GM21367 (cell line): Measurements from ENCODE around the gene SLC25A25.
A peak's percentile ranks its signal among the peaks of the same experiment; 100 is the strongest.

Experiments used
- ATAC-seq: cut with Tn5 transposase; IDR thresholded peaks from one replicate; pipeline ENCODE4 v1.9.1; 2021; ENCODE audit not compliant: unreplicated experiment

The SLC25A25 gene

DNA sequence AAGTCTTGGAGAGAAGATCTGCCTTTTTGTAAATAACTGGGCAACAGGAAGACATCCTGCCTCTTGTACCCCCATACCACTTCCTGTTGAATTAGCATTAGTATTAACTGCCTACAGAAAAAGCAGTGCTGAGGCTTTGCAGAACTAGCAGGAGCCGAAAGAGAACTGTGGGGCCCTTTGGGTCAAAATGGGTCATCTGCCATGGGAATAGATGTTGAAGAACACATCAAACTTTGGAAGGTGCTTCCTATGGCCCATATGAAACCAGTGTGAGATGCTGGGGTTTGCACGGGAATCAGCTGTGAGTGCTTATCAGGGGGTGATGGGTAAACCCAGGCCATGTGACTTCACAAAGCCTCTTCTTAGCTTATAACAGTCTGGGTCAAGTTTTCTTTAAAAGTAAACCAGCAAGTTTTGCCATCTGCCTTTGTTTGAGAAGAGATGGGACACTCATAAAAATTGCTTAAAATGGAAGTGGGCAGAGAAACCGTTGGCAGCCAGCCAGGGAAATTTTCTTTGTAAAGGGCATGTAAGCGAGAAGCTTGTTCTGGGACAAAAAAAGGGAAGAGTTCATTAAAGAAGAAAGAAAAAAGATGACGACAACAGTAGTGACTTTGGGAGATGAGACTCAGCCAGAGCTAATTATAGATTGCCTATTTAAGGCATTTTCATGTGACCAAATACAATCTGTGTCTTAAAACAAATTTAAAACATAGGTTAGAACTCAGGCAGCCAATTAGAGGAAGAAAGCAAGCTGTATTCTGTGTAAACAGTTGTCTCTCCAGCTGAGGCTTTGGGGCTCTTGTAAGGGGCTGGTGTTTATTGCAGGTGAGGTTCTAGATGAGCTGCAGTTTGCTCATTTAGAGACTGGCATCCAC is 4.4 kb downstream of the SLC25A25 start:
- no peak for ATAC-seq

DNA sequence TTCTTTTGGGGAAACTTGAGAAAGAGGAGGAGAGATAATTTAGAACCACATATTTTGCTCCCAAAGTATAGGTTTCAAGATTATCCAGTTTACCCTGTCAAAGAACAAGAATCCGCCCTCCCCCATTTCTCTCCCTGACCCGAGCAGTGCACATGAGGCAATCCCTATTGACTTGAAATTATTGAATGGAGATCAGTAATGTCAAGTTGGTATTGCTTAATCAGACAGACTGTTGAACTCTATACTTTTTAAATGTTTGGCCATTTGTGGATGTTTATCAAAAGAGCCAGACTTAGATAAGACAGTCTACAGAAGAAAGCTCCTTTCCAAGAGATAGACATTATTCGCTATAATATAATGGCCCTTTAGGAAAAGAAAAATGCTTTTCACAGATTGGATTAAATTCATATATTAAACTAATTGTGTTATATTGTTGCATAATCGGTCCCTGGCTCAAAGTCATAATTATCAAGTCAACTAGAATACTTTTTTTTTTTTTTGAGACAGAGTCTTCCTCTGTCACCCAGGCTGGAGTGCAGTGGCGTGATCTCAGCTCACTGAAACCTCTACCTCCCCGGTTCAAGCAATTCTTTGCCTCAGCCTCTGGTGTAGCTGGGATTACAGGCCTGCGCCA is 5.3 kb downstream of the SLC25A25 start:
- ATAC-seq: no peak

GRCh38 chr9:128077847-128078503 is 9.9 kb downstream of the SLC25A25 start:
- no peak for ATAC-seq

- no peak for ATAC-seq
Observed at GRCh38 chr9:128078504-128079434, 10.7 kb downstream of the SLC25A25 start.

- ATAC-seq: no peak
Observed at GRCh38 chr9:128080206-128080605, 12.2 kb downstream of the SLC25A25 start.

GRCh38 chr9:128081056-128081455 is 13.0 kb downstream of the SLC25A25 start:
- ATAC-seq: no peak

DNA sequence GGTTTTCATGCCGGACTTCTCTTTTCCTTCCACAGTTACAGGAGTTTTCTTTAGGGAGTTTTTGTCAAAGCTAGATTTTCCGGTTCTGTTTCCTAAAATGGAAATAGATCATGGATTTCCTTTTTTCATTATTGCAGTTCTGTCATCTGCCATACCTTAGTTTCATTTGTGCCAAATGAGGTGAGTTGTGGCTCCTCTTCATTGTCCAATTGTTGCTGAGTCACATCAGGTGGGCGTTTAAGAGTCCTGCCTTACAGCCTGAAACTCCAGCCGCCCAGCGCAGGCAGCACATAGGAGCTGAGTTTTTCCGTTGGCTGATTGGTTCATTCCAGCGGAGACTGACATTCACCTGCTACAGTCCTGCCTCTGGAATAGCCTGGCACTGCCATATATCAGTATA is 14.1 kb downstream of the SLC25A25 start:
- ATAC-seq: no peak

GRCh38 chr9:128084746-128085145 is 16.7 kb downstream of the SLC25A25 start:
- no peak for ATAC-seq

GRCh38 chr9:128085943-128086342 is 17.9 kb downstream of the SLC25A25 start:
- ATAC-seq: no peak

- no peak for ATAC-seq
Observed at GRCh38 chr9:128087262-128087661, 19.2 kb downstream of the SLC25A25 start.

- no peak for ATAC-seq
Observed at GRCh38 chr9:128088253-128088945, 20.4 kb downstream of the SLC25A25 start.

DNA sequence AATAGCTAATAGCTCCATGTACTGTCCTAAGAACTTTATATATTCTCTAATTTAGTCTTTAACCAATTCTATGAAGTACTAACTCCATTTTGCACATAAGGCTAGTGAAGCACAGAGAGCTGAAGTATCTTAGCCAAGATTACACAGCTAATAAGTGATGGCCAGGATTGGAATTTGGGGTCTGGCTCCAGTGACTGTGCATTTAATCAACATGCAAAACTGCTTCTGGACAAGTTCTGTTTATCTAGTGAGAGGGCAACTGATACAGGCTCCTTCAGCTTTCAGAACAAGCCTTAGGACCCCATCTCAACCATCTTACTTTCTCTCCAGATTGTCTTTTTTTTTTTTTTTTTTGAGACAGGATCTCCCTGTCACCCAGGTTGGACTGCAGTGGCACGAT is 21.3 kb downstream of the SLC25A25 start:
- ATAC-seq: no peak

GRCh38 chr9:128091144-128091543 is 23.1 kb downstream of the SLC25A25 start:
- no peak for ATAC-seq

- ATAC-seq: no peak
Observed at GRCh38 chr9:128091571-128091970, 23.5 kb downstream of the SLC25A25 start.

- ATAC-seq: no peak
Observed at GRCh38 chr9:128092199-128092977, 24.4 kb downstream of the SLC25A25 start.

GRCh38 chr9:128093011-128093410 is 25.0 kb downstream of the SLC25A25 start:
- no peak for ATAC-seq

- peak; percentile 77 for ATAC-seq
Observed at GRCh38 chr9:128094166-128094949, 26.3 kb downstream of the SLC25A25 start.

DNA sequence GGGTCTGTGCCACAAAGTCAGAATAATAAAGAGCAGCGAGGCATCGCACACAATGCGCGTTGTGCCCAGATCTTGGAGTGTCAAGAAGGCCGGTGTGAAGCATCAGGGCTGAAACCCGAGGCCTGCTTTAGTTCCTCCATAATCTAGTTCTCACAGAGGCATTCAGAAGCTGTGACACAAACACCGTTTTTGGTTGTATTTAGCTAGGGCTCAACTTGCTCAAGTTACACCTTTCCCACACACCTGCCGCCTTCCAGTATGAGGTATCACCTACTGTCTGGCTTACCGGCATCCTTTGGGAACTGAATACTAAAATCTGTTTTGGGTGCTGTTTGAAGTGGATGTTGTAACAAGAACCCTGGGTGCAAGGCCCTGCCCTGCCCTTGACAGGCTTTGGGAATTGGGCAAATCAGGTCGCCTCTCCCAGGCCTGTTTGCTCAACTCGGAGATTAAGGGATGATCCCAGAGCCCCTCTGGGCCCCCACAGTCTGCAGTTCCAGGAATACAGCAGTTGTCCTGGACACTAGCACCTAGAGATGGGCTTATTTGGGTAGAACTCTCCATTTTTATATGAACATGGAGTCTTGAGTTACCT is 27.0 kb downstream of the SLC25A25 start:
- no peak for ATAC-seq
